ENCODE measurements around the gene PCGF5.

GRCh38 chr10:91247360-91248111 lies 27.1 kb downstream of the PCGF5 start:
- TF ChIP-seq POLR2A (IDR thresholded peaks at IDR 0.05) (no peak), CTCF (IDR thresholded peaks at IDR 0.05) (no peak)
